Uterus (tissue), 4 donors: ENCODE data around the gene PSMD1. TPM values are rescaled to one million over a fixed set of nuclear protein-coding genes. Genes with fewer than 3 reads are reported as not detected.

Source experiments
- DNase-seq, 2 donors: peaks; one replicate each; pipeline ENCODE4 v3.0.0-alpha.2; 2019 to 2020
- H3K27ac ChIP-seq, 2 donors: fragments of 200-600 bp; sonication (generic); 1 replicate in 1 of 2; 2 replicates in 1 of 2; pipeline ENCODE4 v1.5.1; 2016 to 2018
- H3K27me3 ChIP-seq, 2 donors: fragments of 200-600 bp; sonication (generic); one replicate each; pipeline ENCODE4 v1.5.1; 2018 to 2019; ENCODE audit warnings: control low read depth in 1 of 2
- H3K36me3 ChIP-seq, 2 donors: fragments of 200-600 bp; sonication (generic); one replicate each; pipeline ENCODE4 v1.5.1; 2019; ENCODE audit warnings: control low read depth in 1 of 2
- H3K4me1 ChIP-seq, 2 donors: fragments of 200-600 bp; sonication (generic); one replicate each; pipeline ENCODE4 v1.5.1; 2018 to 2019; ENCODE audit warnings: control low read depth in 1 of 2
- H3K4me3 ChIP-seq, 2 donors: fragments of 200-600 bp; sonication (generic); 1 replicate in 1 of 2; 2 replicates in 1 of 2; pipeline ENCODE4 v1.5.1; 2018 to 2019; ENCODE audit warnings: mild to moderate bottlenecking in 1 of 2
- H3K9me3 ChIP-seq, 2 donors: fragments of 200-600 bp; sonication (generic); one replicate each; pipeline ENCODE4 v1.5.1; 2019; ENCODE audit warnings: control low read depth in 1 of 2
- POLR2A ChIP-seq, 2 donors: fragments of 450-650 bp; IDR thresholded peaks; one replicate each; pipeline ENCODE4 v1.6.1; 2016; ENCODE audit warnings: antibody characterized with exemption in 2 of 2, mild to moderate bottlenecking in 1 of 2, moderate library complexity in 1 of 2
- intact Hi-C: fragments of 100-400 bp; cut with DNase I; formaldehyde crosslinking; loops from one replicate; pipeline ENCODE4 v1.15.1; 2023; ENCODE audit warnings: low total_unique reads
- total RNA-seq, 4 donors: library from RNA; depleted of rRNA in 3 of 4; stranded (reverse); fragments of >200 nt in 3 of 4; gene quantifications; one replicate each; pipeline versions ENCODE4 v1.1.0 to v1.2.4, GENCODE V29; 2014 to 2023
- TF ChIP-seq, protein P1 (sequence below), 4 experiments: fragments of 200-600 bp in 2 of 4; fragments of 450-650 bp in 2 of 4; sonication (generic) in 2 of 4; IDR thresholded peaks; one replicate each; pipeline ENCODE4 v1.5.1; 2016 to 2019; ENCODE audit warnings: antibody characterized with exemption in 4 of 4, mild to moderate bottlenecking in 2 of 4, moderate library complexity in 1 of 4
- donor health status: DM: yes; HTN: yes; CAD: no.

The PSMD1 gene
- total RNA-seq, 4 donors from 2014 or later: 54.4 to 96.6 (median 68.6) TPM

- no peaks in the 10 kb centered on the region for H3K27me3 ChIP-seq
- DNase-seq: no peak
- no peaks in the 10 kb centered on the region for H3K36me3 ChIP-seq
- intact Hi-C loops: no loop called here
- no peak overlapping the region for H3K27ac ChIP-seq
- H3K4me1 ChIP-seq: peaks cover under 1 to 4% of the 10 kb centered on the region in 2 donors
- TF ChIP-seq, protein P1, sequence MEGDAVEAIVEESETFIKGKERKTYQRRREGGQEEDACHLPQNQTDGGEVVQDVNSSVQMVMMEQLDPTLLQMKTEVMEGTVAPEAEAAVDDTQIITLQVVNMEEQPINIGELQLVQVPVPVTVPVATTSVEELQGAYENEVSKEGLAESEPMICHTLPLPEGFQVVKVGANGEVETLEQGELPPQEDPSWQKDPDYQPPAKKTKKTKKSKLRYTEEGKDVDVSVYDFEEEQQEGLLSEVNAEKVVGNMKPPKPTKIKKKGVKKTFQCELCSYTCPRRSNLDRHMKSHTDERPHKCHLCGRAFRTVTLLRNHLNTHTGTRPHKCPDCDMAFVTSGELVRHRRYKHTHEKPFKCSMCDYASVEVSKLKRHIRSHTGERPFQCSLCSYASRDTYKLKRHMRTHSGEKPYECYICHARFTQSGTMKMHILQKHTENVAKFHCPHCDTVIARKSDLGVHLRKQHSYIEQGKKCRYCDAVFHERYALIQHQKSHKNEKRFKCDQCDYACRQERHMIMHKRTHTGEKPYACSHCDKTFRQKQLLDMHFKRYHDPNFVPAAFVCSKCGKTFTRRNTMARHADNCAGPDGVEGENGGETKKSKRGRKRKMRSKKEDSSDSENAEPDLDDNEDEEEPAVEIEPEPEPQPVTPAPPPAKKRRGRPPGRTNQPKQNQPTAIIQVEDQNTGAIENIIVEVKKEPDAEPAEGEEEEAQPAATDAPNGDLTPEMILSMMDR (IDR thresholded peaks at IDR 0.05): no peak
- no peak for TF ChIP-seq POLR2A (IDR thresholded peaks at IDR 0.05)
- no peak overlapping the region for H3K4me3 ChIP-seq
- H3K9me3 ChIP-seq: no peaks in the 10 kb centered on the region
These were observed 146.4 kb downstream of the PSMD1 start for GRCh38 chr2:231203087-231203486.

DNA sequence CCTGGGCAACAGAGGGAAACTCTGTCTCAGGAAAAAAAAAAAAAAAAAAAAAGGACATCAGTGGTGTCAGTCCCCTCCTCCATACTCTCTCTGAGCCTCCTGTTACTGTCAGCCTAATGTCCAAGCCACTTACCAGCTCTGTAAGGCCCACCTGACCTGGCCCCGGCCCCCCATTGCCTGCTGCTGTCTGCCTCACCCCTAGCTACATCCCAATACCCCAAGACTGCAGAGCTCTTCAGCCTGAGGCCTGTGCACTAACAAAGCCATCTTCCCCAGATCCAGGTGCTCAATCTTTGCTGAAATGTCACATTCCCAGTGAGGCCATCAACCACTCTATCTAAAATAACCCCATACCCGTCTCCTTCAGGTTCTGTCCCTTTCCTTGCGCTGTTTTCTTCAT, 147.5 kb downstream of the PSMD1 start:
- H3K27ac ChIP-seq: no peak overlapping the region
- DNase-seq: no peak
- H3K9me3 ChIP-seq: no peaks in the 10 kb centered on the region
- peaks cover 0 to 4% of the 10 kb centered on the region in 2 donors for H3K4me1 ChIP-seq
- no peaks in the 10 kb centered on the region for H3K36me3 ChIP-seq
- no peaks in the 10 kb centered on the region for H3K27me3 ChIP-seq
- intact Hi-C loops: no loop called here
- TF ChIP-seq, protein P1 (IDR thresholded peaks at IDR 0.05): no peak
- TF ChIP-seq POLR2A (IDR thresholded peaks at IDR 0.05): no peak
- H3K4me3 ChIP-seq: no peak overlapping the region

DNA sequence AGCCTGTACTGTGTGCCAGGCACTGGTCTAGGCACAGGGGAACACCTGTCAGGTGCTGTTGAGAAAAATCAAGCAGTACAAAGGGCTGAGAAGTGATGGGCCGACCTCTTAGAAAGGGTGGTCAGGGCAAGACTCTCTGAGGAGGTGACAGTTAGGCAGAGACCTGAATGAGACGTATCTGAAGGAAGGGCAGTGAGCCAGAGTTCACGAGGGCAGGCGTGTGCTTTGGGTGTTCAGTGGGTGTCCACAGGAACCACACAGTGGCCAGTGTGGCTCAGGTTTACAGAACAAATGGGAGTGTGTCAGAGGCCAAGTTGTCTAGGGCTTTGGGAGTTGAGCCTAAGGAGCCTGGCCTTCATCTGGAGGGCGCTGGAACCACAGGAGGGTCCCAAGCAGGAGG, 147.9 kb downstream of the PSMD1 start:
- Histone ChIP-seq H3K4me1 (peaks cover 0 to 2% of the 10 kb centered on the region in 2 donors), H3K27me3 (no peaks in the 10 kb centered on the region), H3K27ac (no peak overlapping the region), H3K36me3 (no peaks in the 10 kb centered on the region), H3K4me3 (no peak overlapping the region), H3K9me3 (no peaks in the 10 kb centered on the region)
- TF ChIP-seq POLR2A (IDR thresholded peaks at IDR 0.05): no peak
- TF ChIP-seq, protein P1 (IDR thresholded peaks at IDR 0.05): no peak
- intact Hi-C loops: no loop called here
- DNase-seq: no peak

DNA sequence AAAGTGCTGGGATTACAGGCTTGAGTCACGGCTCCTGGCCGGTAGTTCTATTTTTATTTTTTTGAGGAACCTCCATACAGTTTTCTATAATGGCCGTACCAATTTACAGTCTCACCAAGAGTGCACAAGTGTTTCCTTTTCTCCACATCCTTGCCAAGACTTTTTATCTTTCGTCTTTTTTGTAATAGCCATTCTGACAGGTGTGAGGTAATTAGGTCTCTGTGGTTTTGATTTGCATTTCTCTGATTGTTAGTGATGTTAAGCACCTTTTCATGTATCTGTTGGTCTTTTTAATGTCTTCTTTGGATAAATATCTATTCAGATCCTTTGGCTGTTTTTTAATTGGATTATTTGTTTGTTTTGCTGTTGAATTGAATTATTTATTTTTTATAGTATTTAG, 151.1 kb downstream of the PSMD1 start:
- H3K4me1 ChIP-seq: no peaks in the 10 kb centered on the region
- no peak overlapping the region for H3K4me3 ChIP-seq
- no peaks in the 10 kb centered on the region for H3K36me3 ChIP-seq
- DNase-seq: no peak
- H3K27me3 ChIP-seq: no peaks in the 10 kb centered on the region
- H3K9me3 ChIP-seq: no peaks in the 10 kb centered on the region
- intact Hi-C loops: no loop called here
- H3K27ac ChIP-seq: no peak overlapping the region
- TF ChIP-seq, protein P1 (IDR thresholded peaks at IDR 0.05): no peak
- no peak for TF ChIP-seq POLR2A (IDR thresholded peaks at IDR 0.05)

DNA sequence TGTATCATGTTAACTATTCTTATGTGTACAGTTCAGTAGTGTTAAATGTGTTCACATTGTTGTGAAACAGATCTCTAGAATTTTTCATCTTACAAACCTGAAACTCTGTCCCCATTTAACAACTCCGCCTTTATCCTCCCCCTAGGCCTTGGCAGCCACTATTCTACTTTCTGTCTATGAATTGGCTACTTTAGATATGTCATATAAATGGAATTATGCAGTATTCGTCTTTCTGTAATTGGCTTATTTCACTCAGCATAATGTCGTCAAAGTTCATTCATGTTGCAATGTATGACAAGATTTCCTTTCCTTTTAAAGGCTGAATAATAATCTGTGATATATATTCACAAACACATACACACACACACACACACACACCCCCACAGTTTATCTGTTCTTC, 154.1 kb downstream of the PSMD1 start:
- Histone ChIP-seq H3K4me1 (no peaks in the 10 kb centered on the region), H3K36me3 (no peaks in the 10 kb centered on the region), H3K27me3 (no peaks in the 10 kb centered on the region), H3K27ac (no peak overlapping the region), H3K4me3 (no peak overlapping the region), H3K9me3 (no peaks in the 10 kb centered on the region)
- DNase-seq: no peak
- TF ChIP-seq, protein P1 (IDR thresholded peaks at IDR 0.05): no peak
- no peak for TF ChIP-seq POLR2A (IDR thresholded peaks at IDR 0.05)
- intact Hi-C loops: no loop called here
